Activated CD4-positive, alpha-beta memory T cell treated with anti-CD3 and anti-CD28 coated beads, Interleukin-2, amount 10 ng/mL, durations not matched to agents 7 days and 5 days (primary cell): ENCODE results near the gene HP. TPM values are rescaled to one million over a fixed set of nuclear protein-coding genes. Genes with fewer than 3 reads are reported as not detected.

Experiments
- CTCF ChIA-PET: fragments of 350-600 bp; sonication (Branson Sonifier 250); formaldehyde crosslinking; loops from one replicate; lab custom pipeline; 2021; ENCODE audit warnings: antibody characterized with exemption, inconsistent platforms; lab: Charles Lee
- POLR2A ChIA-PET: fragments of 350-600 bp; sonication (Branson Sonifier 250); formaldehyde crosslinking; loops from one replicate; lab custom pipeline; 2021; ENCODE audit warnings: antibody characterized with exemption; lab: Charles Lee
- DNase-seq: peaks from one replicate; pipeline ENCODE4 v3.0.0-alpha.2; 2020
- H3K27ac Mint-ChIP-seq: one replicate; pipeline ENCODE4 v1.8.0; 2021; ENCODE audit warnings: mild to moderate bottlenecking, mixed read lengths
- H3K27me3 Mint-ChIP-seq: one replicate; pipeline ENCODE4 v1.8.0; 2021; ENCODE audit warnings: mixed read lengths
- H3K36me3 Mint-ChIP-seq: one replicate; pipeline ENCODE4 v1.8.0; 2021; ENCODE audit warnings: low read depth, mixed read lengths
- H3K4me1 Mint-ChIP-seq: one replicate; pipeline ENCODE4 v1.8.0; 2021; ENCODE audit warnings: mixed read lengths
- H3K4me3 Mint-ChIP-seq: one replicate; pipeline ENCODE4 v1.8.0; 2021; ENCODE audit warnings: mild to moderate bottlenecking, mixed read lengths
- H3K9me3 Mint-ChIP-seq: one replicate; pipeline ENCODE4 v1.8.0; 2021; ENCODE audit warnings: mixed read lengths
- total RNA-seq, 2 experiments: library from RNA; stranded (reverse); gene quantifications; one replicate each; pipeline ENCODE4 v1.2.3, GENCODE V29; 2021

HP gene
- total RNA-seq, 2 experiments from 2014 or later, result not detected

DNA sequence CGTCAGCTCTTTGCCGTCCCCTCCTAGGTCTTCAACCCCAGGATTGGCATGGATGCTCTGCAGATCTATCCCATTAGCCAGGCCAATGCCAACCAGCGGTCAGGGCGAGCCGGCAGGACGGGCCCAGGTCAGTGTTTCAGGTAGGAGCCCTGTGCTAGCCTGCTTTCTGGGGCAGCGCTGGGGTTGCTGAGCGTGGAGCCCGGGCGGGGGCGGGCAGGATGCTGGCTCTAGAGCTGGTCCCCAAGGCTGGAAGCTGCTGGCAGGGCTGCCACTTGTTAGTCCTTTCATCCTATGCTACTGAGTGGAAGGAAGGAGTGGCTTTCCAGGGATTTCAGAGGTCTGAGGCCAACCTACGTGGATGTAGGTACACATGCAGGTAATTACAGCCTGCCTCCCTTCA lies 51.7 kb downstream of the HP start:
- ChIA-PET CTCF (no interaction called here), POLR2A (no interaction called here)
- DNase-seq, result no peak
- no peaks in the 10 kb centered on the region for H3K27me3 Mint-ChIP-seq
- H3K27ac Mint-ChIP-seq, result no peak overlapping the region
- H3K4me3 Mint-ChIP-seq, result no peak overlapping the region
- H3K4me1 Mint-ChIP-seq, result no peaks in the 10 kb centered on the region
- H3K9me3 Mint-ChIP-seq, result no peaks in the 10 kb centered on the region
- peaks cover 94% of the 10 kb centered on the region for H3K36me3 Mint-ChIP-seq

DNA sequence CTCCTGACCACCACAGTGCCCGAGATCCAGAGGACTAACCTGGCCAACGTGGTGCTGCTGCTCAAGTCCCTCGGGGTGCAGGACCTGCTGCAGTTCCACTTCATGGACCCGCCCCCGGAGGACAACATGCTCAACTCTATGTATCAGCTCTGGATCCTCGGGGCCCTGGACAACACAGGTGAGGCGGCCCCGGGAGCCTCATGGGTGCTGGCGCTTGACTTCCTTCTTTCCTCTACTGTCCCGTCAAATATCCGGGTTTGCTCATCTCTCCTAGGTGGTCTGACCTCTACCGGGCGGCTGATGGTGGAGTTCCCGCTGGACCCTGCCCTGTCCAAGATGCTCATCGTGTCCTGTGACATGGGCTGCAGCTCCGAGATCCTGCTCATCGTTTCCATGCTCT lies 53.1 kb downstream of the HP start:
- Mint-ChIP-seq H3K4me3 (no peak overlapping the region), H3K4me1 (no peaks in the 10 kb centered on the region), H3K9me3 (no peaks in the 10 kb centered on the region), H3K27ac (no peak overlapping the region), H3K27me3 (no peaks in the 10 kb centered on the region), H3K36me3 (peaks cover 92% of the 10 kb centered on the region)
- no peak for DNase-seq
- ChIA-PET CTCF (no interaction called here), POLR2A (no interaction called here)

DNA sequence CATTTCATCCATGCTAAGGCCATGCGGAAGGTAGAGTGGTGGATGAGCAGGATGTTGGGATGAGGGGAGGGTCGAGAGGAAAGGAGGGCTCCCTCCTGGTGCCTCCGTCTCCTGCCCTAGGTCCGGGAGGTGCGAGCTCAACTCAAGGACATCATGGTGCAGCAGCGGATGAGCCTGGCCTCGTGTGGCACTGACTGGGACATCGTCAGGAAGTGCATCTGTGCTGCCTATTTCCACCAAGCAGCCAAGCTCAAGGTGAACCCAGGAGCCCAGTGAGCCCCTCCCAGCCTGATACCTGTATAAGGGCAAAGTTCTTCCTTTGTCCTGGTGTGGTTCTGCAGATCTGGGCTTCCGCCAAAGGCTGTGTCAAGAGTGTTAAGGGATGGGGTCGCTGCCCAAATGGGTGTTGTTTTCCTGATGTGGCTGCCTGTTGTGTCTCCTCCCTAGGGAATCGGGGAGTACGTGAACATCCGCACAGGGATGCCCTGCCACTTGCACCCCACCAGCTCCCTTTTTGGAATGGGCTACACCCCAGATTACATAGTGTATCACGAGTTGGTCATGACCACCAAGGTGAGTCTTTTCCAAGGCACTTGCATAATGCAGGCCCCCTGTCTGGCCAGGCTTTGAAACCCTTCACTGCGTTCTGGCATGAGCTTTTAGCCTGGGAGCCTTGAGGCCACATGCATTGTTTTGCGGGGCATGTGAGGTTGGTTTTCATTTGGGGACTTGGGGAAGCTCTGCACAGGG lies 54.2 kb downstream of the HP start:
- no peaks in the 10 kb centered on the region for H3K27me3 Mint-ChIP-seq
- ChIA-PET CTCF (no interaction called here), POLR2A (no interaction called here)
- no peak for DNase-seq
- no peak overlapping the region for H3K27ac Mint-ChIP-seq
- peaks cover 91% of the 10 kb centered on the region for H3K36me3 Mint-ChIP-seq
- H3K9me3 Mint-ChIP-seq, result no peaks in the 10 kb centered on the region
- H3K4me3 Mint-ChIP-seq, result no peak overlapping the region
- H3K4me1 Mint-ChIP-seq, result no peaks in the 10 kb centered on the region

DNA sequence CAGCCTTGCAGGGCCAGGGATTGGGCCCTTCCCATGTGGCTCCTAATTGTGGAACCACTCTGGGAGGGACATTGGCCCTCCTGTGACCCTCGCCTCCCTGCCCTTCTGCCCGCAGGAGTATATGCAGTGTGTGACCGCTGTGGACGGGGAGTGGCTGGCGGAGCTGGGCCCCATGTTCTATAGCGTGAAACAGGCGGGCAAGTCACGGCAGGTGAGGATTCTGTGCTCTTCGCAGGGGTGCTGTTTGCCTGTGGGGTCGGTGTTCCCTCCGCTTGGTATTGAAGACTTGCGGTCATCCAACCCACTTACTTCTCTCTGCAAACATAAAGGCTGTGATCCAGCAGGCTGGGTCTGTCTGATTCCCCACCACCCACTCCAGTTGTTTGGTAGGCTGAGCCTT lies 55.0 kb downstream of the HP start:
- ChIA-PET CTCF (no interaction called here), POLR2A (no interaction called here)
- Mint-ChIP-seq H3K4me3 (no peak overlapping the region), H3K36me3 (peaks cover 86% of the 10 kb centered on the region), H3K27ac (no peak overlapping the region), H3K9me3 (no peaks in the 10 kb centered on the region), H3K27me3 (no peaks in the 10 kb centered on the region), H3K4me1 (no peaks in the 10 kb centered on the region)
- no peak for DNase-seq

DNA sequence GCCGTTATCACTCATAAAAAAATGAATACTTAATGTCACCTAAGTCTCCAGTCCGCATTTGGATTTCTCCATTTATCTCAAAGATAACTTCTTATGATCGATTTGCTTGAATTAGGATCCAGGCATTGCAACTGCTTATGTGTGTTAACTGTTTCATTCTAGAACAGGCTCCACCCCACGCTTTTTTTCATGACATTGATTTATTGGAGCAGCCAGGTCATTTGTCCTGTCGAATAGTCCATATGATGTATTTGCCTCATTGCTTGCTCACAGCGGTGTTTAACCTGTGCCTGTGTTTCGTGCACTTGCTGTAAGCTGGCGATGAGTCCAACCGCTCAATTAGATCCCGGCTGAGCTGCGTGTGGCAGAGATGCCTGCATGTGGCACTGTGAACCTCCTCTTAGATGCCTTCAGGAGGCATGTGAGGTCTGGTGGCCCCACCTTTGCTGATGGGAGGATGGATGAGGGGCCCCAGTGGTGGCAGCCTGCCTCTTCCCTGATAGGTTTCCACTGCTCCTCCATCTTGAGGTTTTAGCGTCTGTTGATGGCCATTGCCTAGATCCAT lies 55.7 kb downstream of the HP start:
- H3K27ac Mint-ChIP-seq, result no peak overlapping the region
- peaks cover 81% of the 10 kb centered on the region for H3K36me3 Mint-ChIP-seq
- ChIA-PET POLR2A (no interaction called here), CTCF (no interaction called here)
- H3K27me3 Mint-ChIP-seq, result no peaks in the 10 kb centered on the region
- no peak for DNase-seq
- H3K4me1 Mint-ChIP-seq, result no peaks in the 10 kb centered on the region
- no peak overlapping the region for H3K4me3 Mint-ChIP-seq
- H3K9me3 Mint-ChIP-seq, result no peaks in the 10 kb centered on the region

Other genes with a start within 250 kb of the HP start
- gene AP1G1, start 245.7 kb upstream of the HP start, total RNA-seq, result 10 to 100 TPM; 78.7 to 82.6 TPM
- 10 to 100 TPM; 23.6 to 24.8 TPM for gene ATXN1L, start 208.5 kb upstream of the HP start, total RNA-seq
- 10 to 100 TPM; 11.4 to 11.9 TPM for gene ZNF821, start 170.3 kb upstream of the HP start, total RNA-seq
- 100 to 1,000 TPM; 227 to 229 TPM for gene IST1, start 159.0 kb upstream of the HP start, total RNA-seq
- gene PKD1L3, start 54.1 kb upstream of the HP start, total RNA-seq, result under 1 TPM in 1 of 2 experiments, not detected in 1; 0.08 TPM
- 1 to 10 TPM; 6.9 to 7.6 TPM for gene DHODH, start 45.8 kb upstream of the HP start, total RNA-seq
- gene HPR, start 8.7 kb downstream of the HP start, total RNA-seq, result not detected
- gene TXNL4B, start 39.1 kb downstream of the HP start, total RNA-seq, result 10 to 100 TPM; 15.3 to 16.2 TPM
- 10 to 100 TPM; 70.2 to 70.7 TPM for gene DHX38, start 39.3 kb downstream of the HP start, total RNA-seq
- 1 to 10 TPM; 1.5 to 1.8 TPM for gene PMFBP1, start 117.7 kb downstream of the HP start, total RNA-seq